Mesodermal cell (in vitro differentiated cells): ENCODE measurements around the gene NAT16.

Source experiments
- H3K27ac ChIP-seq: 2 replicates; pipeline ENCODE4 v1.7.0; 2013; ENCODE audit warnings: mild to moderate bottlenecking, low read depth, low read length, moderate library complexity; ENCODE audit not compliant: severe bottlenecking
- H3K36me3 ChIP-seq: 2 replicates; pipeline ENCODE4 v1.7.1; 2013; ENCODE audit warnings: mild to moderate bottlenecking, low read length, moderate library complexity; ENCODE audit not compliant: control insufficient read depth, insufficient read depth
- H3K4me1 ChIP-seq: one replicate; pipeline ENCODE4 v1.7.1; 2013; ENCODE audit warnings: mild to moderate bottlenecking, low read length; ENCODE audit not compliant: insufficient read depth, control insufficient read depth, poor library complexity, severe bottlenecking
- H3K4me3 ChIP-seq: 2 replicates; pipeline ENCODE4 v1.7.0; 2013; ENCODE audit warnings: low read length, control low read depth, mild to moderate bottlenecking; ENCODE audit not compliant: insufficient read depth, poor library complexity, severe bottlenecking; ENCODE audit errors: extremely low read depth
- H3K9me3 ChIP-seq: 2 replicates; pipeline ENCODE4 v1.7.1; 2013; ENCODE audit warnings: mild to moderate bottlenecking, low read length, moderate library complexity; ENCODE audit not compliant: control insufficient read depth
- WGBS, 2 experiments: methylation state at CpG; one replicate each; pipeline ENCODE4 v1.1.5; 2013; ENCODE audit warnings: missing lambda C conversion rate in 2 of 2; ENCODE audit not compliant: insufficient coverage in 2 of 2; 5-methylcytosine and 5-hydroxymethylcytosine counted together

Gene NAT16

DNA sequence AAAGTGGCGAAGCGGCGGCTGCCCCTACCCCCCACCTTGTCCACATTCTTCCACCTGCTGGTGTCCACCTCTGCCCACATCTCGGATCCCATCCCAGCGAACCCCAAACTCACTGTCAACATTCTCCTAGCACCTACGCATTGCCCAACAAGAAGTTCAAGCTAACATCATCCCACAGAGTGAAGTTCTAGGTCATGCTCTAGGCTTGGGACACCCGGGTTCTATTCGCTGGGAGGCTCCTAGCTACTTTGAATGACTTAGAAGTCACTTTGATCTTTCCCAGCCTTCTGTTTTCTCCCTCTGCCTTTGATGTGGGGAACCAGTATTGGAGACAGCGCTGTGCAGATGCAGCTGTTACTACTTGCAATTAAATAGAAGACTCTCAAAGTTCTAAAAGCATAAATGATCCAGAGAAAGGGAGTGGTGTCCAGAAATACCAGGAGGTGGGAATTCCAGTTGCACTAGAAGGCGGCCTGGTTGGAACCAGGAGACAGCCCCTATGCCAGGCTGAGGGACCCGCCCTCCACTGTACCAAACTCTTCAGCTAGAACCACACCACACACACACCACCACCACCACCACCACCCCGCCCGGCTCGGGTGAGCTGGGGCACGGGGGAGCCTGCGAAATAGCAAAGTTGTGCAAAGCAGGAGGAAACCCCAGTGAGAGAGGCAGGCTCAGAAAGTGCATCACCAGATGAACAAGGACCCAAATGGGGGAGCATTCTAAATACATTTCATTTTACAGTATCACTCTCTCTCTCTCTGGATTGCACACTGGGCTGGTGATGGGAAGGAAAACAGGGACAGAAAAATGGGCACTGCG is 9.3 kb downstream of the NAT16 start:
- no peak overlapping the region for H3K27ac ChIP-seq
- WGBS, 2 experiments, result 0 to 4% methylated on average over 10 to 11 of the region's 17 CpGs
- no peaks in the 10 kb centered on the region for H3K9me3 ChIP-seq
- H3K4me1 ChIP-seq, result peaks cover 55% of the 10 kb centered on the region
- H3K36me3 ChIP-seq, result no peaks in the 10 kb centered on the region
- H3K4me3 ChIP-seq, result no peak overlapping the region

DNA sequence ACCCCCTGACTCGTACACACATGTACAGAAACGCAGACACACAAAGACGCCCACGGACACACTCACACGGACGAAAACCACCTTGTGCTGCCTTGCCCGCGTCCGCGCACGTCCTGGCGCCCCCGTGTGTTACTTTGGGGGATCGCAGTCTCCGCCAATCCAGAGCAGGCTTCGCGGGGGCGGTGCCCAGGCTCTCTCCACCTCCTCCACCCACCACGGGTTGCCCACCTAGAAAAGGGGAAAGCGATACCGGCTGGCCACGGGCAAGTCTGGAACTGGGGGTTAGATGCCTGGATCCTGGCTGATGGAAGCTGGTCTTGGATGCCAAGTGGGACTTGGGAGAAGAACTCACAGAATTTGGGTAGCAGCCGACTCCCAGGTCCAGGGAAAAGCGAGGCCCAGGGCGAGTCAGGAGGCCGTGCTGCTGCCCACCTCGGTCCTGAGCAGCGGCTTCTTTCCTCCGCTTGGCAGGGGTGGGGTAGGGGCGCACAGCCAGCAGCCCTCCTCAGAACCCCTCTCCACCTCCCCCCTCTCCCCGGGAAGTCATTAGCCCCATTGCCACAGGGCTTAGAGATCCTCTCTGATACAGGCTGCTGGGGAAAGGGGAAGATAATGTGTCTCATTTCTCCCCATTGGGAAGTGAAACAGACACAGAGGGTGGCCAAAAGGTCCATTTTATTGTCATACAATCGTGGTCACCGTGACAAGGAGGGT is 10.1 kb downstream of the NAT16 start:
- H3K9me3 ChIP-seq, result no peaks in the 10 kb centered on the region
- H3K36me3 ChIP-seq, result no peaks in the 10 kb centered on the region
- 1 to 2% methylated on average over 18 to 24 of the region's 33 CpGs for WGBS, 2 experiments
- no peak overlapping the region for H3K27ac ChIP-seq
- peak overlapping the region; percentile 22 for H3K4me3 ChIP-seq
- peaks cover 56% of the 10 kb centered on the region for H3K4me1 ChIP-seq

DNA sequence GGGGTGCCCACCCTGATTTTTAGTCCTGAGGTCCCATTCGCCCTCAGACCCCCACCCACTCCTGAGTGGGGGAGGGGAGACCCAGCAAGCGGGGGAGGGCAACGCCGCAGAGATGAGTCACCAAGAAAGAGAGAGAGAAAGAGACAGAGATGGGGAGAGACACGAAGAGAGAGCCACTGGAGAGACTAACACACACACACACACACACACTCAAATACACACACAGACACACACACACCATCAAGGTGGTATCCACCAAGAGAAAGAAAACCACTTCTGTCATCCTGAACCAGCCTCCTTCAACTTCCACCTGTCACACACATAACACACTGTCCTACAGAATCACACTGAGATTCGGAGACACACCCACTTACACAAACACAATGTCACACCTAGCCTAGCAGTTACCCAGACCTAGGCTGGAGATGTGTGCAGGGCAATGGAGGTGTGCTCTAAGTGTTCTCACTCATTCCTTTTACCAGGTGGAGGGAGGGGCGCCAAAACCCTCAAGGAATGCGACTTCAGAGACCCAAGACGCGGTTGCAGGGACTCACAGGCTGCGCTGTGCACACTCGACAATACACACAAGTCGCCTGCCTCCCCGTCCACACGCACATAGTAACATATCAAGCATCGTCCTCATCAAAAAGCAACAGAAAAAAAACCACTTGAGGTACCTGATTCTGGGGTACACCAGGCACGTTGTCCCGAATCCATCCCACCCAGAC is 10.8 kb downstream of the NAT16 start:
- H3K9me3 ChIP-seq, result no peaks in the 10 kb centered on the region
- 0% methylated on average over 6 to 9 of the region's 18 CpGs for WGBS, 2 experiments
- H3K36me3 ChIP-seq, result no peaks in the 10 kb centered on the region
- no peak overlapping the region for H3K27ac ChIP-seq
- peaks cover 61% of the 10 kb centered on the region for H3K4me1 ChIP-seq
- peak overlapping the region; percentile 22 for H3K4me3 ChIP-seq

DNA sequence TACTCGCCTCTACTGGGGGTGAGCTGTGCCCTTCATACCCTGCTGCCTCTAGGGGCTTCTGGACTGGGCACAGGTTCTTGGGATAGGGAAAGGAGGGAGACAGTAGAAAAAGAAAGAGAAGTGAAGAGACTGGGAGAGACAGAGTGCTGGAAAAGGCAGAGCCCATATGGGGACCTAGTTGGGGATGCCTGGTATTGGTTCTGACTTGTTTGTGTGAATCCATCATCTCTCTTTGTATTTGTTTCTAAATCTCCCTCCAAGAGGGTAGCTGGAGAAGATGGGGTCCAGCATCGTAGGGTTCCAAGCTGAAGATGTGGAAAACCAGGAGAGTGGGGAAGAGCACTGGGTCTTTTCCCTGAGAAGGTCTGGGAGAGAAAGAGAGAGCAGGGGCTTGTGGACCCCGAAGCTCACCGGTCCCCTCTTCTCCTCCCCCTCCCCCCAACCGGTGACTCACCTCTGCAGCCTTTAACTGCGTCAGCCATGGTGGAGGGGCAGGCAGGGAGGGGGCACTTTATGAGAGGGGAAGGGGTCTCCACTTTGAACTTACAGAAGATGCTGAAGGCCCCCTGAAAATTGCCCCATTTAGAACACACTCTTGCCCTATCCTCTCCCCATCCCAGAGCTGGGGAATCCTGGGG is 11.6 kb downstream of the NAT16 start:
- WGBS, 2 experiments, result 20% methylated on average over 1 of the region's 6 CpGs; no CpG with 5 or more reads in 1 of the 2 experiments
- no peak overlapping the region for H3K27ac ChIP-seq
- no peaks in the 10 kb centered on the region for H3K36me3 ChIP-seq
- no peak overlapping the region for H3K4me3 ChIP-seq
- peaks cover 61% of the 10 kb centered on the region for H3K4me1 ChIP-seq
- no peaks in the 10 kb centered on the region for H3K9me3 ChIP-seq

DNA sequence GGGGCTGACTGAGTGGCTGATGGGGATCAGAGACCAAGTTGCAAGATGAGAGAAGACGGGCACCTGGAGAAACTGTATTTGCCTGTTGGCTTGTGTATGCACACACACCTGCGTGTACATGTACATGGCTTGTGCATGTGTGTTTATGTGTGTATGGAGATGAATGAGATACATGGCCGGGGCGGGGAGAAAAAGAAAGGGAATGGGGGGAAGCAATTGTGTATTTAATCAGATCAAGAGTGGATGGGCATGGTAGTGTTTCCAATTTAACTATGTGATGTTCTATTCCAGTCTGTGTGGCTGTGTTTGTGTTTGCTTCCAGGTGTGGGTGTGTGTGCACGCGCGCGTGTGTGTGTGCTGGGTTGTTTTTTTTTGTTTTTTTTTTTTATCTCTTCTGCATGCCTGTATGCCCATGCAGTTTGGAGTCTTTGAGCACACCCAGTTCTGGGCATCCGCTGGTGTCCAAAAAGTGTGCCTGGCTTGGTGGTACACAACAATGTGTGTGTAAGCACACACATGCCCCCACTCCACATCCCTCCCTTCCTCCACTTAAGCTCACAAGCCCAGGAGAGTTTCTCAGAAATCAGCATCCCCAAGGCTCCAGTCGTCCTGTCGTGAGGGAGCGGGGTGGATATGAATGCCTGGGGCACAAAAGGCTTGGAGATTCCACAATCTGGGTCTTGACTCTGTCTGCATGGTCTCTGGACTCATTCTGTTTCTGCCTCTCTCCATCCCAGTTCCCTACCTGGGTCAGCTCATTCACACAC is 12.3 kb downstream of the NAT16 start:
- Histone ChIP-seq H3K36me3 (no peaks in the 10 kb centered on the region), H3K4me3 (peak overlapping the region; percentile 47), H3K4me1 (peaks cover 54% of the 10 kb centered on the region), H3K9me3 (no peaks in the 10 kb centered on the region), H3K27ac (no peak overlapping the region)
- 4 to 7% methylated on average over 5 to 7 of the region's 12 CpGs for WGBS, 2 experiments

DNA sequence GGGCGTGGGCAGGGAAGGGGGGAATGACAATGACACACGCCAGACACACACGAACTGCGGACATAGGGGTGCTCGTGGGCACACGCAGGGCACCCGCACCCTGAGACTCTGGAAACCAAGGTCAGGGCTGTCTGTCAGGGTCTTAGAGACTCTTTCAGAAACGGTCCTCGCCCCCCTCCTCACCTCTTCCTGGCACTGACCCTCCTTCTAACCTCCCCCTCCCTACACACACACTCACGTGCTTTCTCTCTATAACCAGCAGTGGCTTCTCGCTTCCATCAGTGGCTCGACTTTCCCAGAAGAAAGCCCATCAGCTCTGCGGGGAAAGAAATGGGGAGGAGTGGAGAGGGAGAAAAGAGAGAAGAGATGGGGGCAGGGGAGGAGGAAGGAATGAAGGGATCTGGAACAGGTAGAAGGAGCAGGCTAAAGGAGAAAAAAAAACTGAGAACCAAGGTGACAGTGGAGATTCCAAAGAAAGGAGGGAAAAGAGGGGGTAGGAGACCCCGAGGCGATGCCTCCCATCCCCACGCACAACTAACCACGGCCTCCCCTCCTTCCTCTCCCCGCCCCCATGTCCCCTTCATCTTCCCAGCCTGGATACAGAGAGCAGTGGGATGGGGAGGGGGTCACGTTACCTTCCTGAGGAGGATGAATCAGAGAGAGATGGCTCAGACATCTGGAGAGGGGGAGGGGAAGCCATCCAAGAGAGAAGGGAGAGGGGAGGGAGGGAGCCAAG is 13.0 kb downstream of the NAT16 start:
- Histone ChIP-seq H3K9me3 (no peaks in the 10 kb centered on the region), H3K27ac (peak overlapping the region; percentile 79), H3K36me3 (no peaks in the 10 kb centered on the region), H3K4me3 (peak overlapping the region; percentile 47), H3K4me1 (peaks cover 53% of the 10 kb centered on the region)
- 0 to 1% methylated on average over 10 to 11 of the region's 19 CpGs for WGBS, 2 experiments

DNA sequence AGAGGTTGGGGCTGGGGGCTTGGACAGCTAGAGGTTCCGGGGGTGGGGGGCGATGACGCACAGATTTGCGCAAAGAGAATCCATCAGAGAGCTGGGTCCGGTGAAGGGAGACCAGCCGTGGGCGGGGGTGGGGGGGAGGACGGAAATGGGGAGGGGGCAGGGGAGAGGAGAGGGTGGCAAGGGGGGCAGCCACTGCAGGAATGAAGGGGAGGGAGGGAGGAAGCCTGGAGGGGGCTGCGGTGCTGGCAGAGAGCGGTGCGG is 13.5 kb downstream of the NAT16 start:
- Histone ChIP-seq H3K4me3 (peak overlapping the region; percentile 47), H3K9me3 (no peaks in the 10 kb centered on the region), H3K27ac (peak overlapping the region; percentile 79), H3K36me3 (peaks cover 3% of the 10 kb centered on the region), H3K4me1 (peaks cover 54% of the 10 kb centered on the region)
- WGBS, 2 experiments, result 0 to 3% methylated on average over 2 to 6 of the region's 11 CpGs

DNA sequence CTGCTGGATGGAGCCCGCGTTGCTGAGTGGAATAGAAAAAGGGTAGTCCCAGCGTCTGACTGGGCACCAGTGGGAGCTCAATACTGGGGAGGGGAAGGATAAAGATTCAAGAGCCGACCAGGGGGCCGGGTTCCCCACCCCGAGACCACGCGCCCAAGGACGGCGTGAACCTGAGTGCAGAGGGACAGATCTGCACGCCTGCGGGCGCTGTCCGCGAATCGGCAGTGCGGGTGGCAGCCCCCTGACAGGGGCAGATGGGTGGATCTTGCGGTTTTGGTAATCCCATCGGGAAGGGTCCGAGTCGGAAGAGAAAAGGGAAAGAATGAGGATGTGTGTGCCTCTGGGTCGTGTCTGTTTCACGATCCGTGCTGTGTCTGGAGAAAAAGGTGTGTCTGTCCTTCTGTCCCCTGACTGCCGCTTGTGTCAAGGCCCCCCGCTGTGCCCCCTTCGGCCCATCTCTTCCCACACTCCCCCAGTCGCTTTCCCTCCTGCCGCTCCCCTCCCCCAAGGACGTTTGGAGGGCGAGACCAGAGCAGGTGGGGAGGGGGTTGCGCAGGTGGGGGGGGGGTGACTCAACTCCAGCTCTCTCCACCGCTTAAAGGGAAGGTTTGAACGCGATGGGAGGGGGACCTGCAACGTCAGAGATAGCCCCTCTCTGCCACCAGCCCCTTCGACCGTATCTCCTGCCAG is 14.0 kb downstream of the NAT16 start:
- Histone ChIP-seq H3K4me3 (peak overlapping the region; percentile 47), H3K9me3 (no peaks in the 10 kb centered on the region), H3K4me1 (peaks cover 58% of the 10 kb centered on the region), H3K27ac (peak overlapping the region; percentile 11), H3K36me3 (peaks cover 3% of the 10 kb centered on the region)
- 1% methylated on average over 17 to 22 of the region's 38 CpGs for WGBS, 2 experiments

DNA sequence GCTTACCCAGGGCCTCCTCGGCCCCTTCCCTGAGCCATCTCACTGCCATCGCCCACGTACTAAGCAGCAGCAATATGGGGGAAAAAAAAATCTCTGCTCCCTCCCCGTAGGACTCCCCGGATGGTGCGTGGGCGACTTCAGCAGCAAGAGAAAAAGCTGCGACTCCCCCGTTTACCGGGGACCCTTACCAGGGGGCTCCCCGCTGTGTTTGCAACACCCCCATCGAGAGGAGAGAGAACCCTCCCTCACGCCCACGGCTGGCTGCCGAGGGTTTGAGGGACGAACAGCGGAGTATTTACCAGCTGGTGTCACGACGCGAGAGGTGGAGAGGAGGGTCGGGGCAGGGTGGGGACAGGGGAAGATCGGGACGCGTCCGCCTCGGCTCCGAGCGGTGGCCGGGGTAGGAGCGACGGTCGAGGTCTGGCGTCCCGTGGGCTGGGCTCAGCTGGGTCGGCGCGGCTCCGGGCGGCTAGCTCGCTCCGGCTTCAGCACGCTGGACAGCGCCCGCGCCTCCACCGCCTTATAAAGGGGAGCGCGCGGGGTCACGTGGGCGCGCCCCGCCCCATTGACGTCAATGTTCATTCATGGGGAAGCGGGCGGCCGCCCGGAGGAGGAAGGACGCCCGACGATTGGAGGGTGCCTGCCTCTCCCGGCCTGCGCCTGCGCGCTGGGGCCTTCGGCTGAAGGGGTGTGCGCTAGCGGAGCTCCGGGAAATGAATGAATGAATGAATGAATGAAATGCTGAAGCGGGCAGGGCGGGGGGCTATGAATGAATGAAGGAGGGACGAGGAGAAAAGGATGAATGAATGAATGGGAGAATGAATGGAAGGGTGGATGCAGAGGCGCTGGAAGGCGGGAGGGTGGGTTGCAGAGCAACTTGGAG is 14.8 kb downstream of the NAT16 start, which contains the start of gene VGF:
Gene VGF, minus strand, starts transcription at position 495 of the 883 bp plus-strand sequence. CDS start 726 bp downstream, outside the sequence.
- peaks cover 3% of the 10 kb centered on the region for H3K36me3 ChIP-seq
- peak within 1 kb of the TSS; percentile 47 for H3K4me3 ChIP-seq
- peaks cover 61% of the 10 kb centered on the region for H3K4me1 ChIP-seq
- 0 to 1% methylated on average over 58 to 67 of the region's 74 CpGs for WGBS, 2 experiments
- peak within 1 kb of the TSS; percentile 11 for H3K27ac ChIP-seq
- H3K9me3 ChIP-seq, result no peaks in the 10 kb centered on the region
